Adrenal gland (tissue), 5 donors: ENCODE data around the gene SMIM15.

Source experiments
- CTCF ChIP-seq, 6 experiments: fragments of 450-650 bp in 4 of 6; fragments of 200-600 bp in 2 of 6; sonication (generic) in 1 of 6; IDR thresholded peaks; 1 replicate in 5 of 6; 2 replicates in 1 of 6; pipeline versions ENCODE4 v1.5.1 to v1.8.0; 2016 to 2021; ENCODE audit warnings: antibody characterized with exemption in 6 of 6, mild to moderate bottlenecking in 2 of 6, moderate library complexity in 1 of 6
- POLR2A ChIP-seq, 2 donors: fragments of 450-650 bp; IDR thresholded peaks; one replicate each; pipeline ENCODE4 v1.6.1; 2017; ENCODE audit warnings: antibody characterized with exemption in 2 of 2, mild to moderate bottlenecking in 2 of 2, moderate library complexity in 1 of 2
- donor health status: DM: no; HTN: no; CAD: no.

- TF ChIP-seq POLR2A (IDR thresholded peaks at IDR 0.05), result no peak
- no peak for TF ChIP-seq CTCF (IDR thresholded peaks at IDR 0.05)
Measured at GRCh38 chr5:61200582-61201155, 38.4 kb upstream of the SMIM15 start.
